DND-41 (cell line): ENCODE measurements around the gene LHFPL2.

Source experiments
- CTCF ChIP-seq: IDR thresholded peaks from 2 replicates; pipeline ENCODE4 v1.5.1; 2012; ENCODE audit warnings: borderline replicate concordance, low read length, moderate library complexity, mild to moderate bottlenecking; ENCODE audit not compliant: poor library complexity, severe bottlenecking; ENCODE audit errors: extremely low read depth
- EZH2 ChIP-seq: IDR thresholded peaks from 3 replicates; pipeline ENCODE4 v1.6.1; 2012; ENCODE audit warnings: borderline replicate concordance, low read depth, mild to moderate bottlenecking, moderate library complexity, low read length, inconsistent platforms; ENCODE audit not compliant: severe bottlenecking

GRCh38 chr5:78545406-78545805 lies 103.2 kb downstream of the LHFPL2 start:
- TF ChIP-seq EZH2 (no peak), CTCF (no peak)
